ENCODE data around the gene PER3. TPM values are rescaled to one million over a fixed set of nuclear protein-coding genes. Genes with fewer than 3 reads are reported as not detected.

PER3 gene
- total and polyA plus RNA-seq, 2 donors from 2014 or later = 5.1 to 23.8 TPM

- Histone ChIP-seq H3K36me3 (ENCODE audit: control insufficient read depth in 2 of 3, insufficient read depth in 3 of 3, low read length in 3 of 3) (no peaks in the 10 kb centered on the region), H3K9me3 (ENCODE audit: control insufficient read depth in 2 of 3, insufficient read depth in 1 of 3, low read length in 3 of 3) (no peaks in the 10 kb centered on the region), H3K4me3 (ENCODE audit: low read length in 3 of 3) (no peak overlapping the region), H3K4me1 (ENCODE audit: control insufficient read depth in 2 of 3, insufficient read depth in 2 of 3, low read depth in 1 of 3, low read length in 3 of 3) (no peaks in the 10 kb centered on the region), H3K9ac (ENCODE audit: low read length in 3 of 3) (no peak overlapping the region), H3K27ac (ENCODE audit: low read depth in 2 of 2, low read length in 2 of 2) (no peak overlapping the region), H3K27me3 (ENCODE audit: control insufficient read depth, insufficient read depth, low read length) (no peaks in the 10 kb centered on the region)
- no peak for DNase-seq
- intact Hi-C loops (cut with DNase I) = no loop called here
- TF ChIP-seq, protein P1, sequence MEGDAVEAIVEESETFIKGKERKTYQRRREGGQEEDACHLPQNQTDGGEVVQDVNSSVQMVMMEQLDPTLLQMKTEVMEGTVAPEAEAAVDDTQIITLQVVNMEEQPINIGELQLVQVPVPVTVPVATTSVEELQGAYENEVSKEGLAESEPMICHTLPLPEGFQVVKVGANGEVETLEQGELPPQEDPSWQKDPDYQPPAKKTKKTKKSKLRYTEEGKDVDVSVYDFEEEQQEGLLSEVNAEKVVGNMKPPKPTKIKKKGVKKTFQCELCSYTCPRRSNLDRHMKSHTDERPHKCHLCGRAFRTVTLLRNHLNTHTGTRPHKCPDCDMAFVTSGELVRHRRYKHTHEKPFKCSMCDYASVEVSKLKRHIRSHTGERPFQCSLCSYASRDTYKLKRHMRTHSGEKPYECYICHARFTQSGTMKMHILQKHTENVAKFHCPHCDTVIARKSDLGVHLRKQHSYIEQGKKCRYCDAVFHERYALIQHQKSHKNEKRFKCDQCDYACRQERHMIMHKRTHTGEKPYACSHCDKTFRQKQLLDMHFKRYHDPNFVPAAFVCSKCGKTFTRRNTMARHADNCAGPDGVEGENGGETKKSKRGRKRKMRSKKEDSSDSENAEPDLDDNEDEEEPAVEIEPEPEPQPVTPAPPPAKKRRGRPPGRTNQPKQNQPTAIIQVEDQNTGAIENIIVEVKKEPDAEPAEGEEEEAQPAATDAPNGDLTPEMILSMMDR (IDR thresholded peaks at IDR 0.05; ENCODE audit: borderline replicate concordance, extremely low read depth, insufficient read depth) = no peak
- no peak for FAIRE-seq
These were observed 102.3 kb downstream of the PER3 start for GRCh38 chr1:7886405-7886745.

GRCh38 chr1:7888248-7889081 is 104.4 kb downstream of the PER3 start:
- Histone ChIP-seq H3K9ac (ENCODE audit: low read length in 3 of 3) (no peak overlapping the region), H3K4me3 (ENCODE audit: low read length in 3 of 3) (no peak overlapping the region), H3K4me1 (ENCODE audit: control insufficient read depth in 2 of 3, insufficient read depth in 2 of 3, low read depth in 1 of 3, low read length in 3 of 3) (no peaks in the 10 kb centered on the region), H3K27ac (ENCODE audit: low read depth in 2 of 2, low read length in 2 of 2) (no peak overlapping the region), H3K36me3 (ENCODE audit: control insufficient read depth in 2 of 3, insufficient read depth in 3 of 3, low read length in 3 of 3) (no peaks in the 10 kb centered on the region), H3K9me3 (ENCODE audit: control insufficient read depth in 2 of 3, insufficient read depth in 1 of 3, low read length in 3 of 3) (no peaks in the 10 kb centered on the region), H3K27me3 (ENCODE audit: control insufficient read depth, insufficient read depth, low read length) (no peaks in the 10 kb centered on the region)
- DNase-seq (peak in 1 of 5 donors; percentile 7), FAIRE-seq (no peak)
- TF ChIP-seq, protein P1 (IDR thresholded peaks at IDR 0.05; ENCODE audit: borderline replicate concordance, extremely low read depth, insufficient read depth) = no peak
- intact Hi-C loops (cut with DNase I) = no loop called here

GRCh38 chr1:7890853-7891252 is 106.8 kb downstream of the PER3 start:
- Histone ChIP-seq H3K27me3 (ENCODE audit: control insufficient read depth, insufficient read depth, low read length) (no peaks in the 10 kb centered on the region), H3K9ac (ENCODE audit: low read length in 3 of 3) (no peak overlapping the region), H3K36me3 (ENCODE audit: control insufficient read depth in 2 of 3, insufficient read depth in 3 of 3, low read length in 3 of 3) (no peaks in the 10 kb centered on the region), H3K27ac (ENCODE audit: low read depth in 2 of 2, low read length in 2 of 2) (no peak overlapping the region), H3K4me3 (ENCODE audit: low read length in 3 of 3) (no peak overlapping the region), H3K9me3 (ENCODE audit: control insufficient read depth in 2 of 3, insufficient read depth in 1 of 3, low read length in 3 of 3) (no peaks in the 10 kb centered on the region), H3K4me1 (ENCODE audit: control insufficient read depth in 2 of 3, insufficient read depth in 2 of 3, low read depth in 1 of 3, low read length in 3 of 3) (no peaks in the 10 kb centered on the region)
- TF ChIP-seq, protein P1 (IDR thresholded peaks at IDR 0.05; ENCODE audit: borderline replicate concordance, extremely low read depth, insufficient read depth) = no peak
- FAIRE-seq (no peak), DNase-seq (no peak)
- intact Hi-C loops (cut with DNase I) = no loop called here
